Left renal cortex interstitium (tissue), 4 donors: ENCODE results near the gene FKBP4. TPM values are rescaled to one million over a fixed set of nuclear protein-coding genes. Genes with fewer than 3 reads are reported as not detected.

Experiments used
- DNase-seq, 4 donors: peaks; one replicate each; pipeline ENCODE4 v3.0.0-alpha.2; 2013; ENCODE audit warnings: low read depth in 4 of 4, low spot score in 2 of 4, missing footprints in 1 of 4
- polyA plus RNA-seq, 4 donors: library from polyadenylated mRNA; unstranded; fragments of 120-200 nt; gene quantifications; one replicate each; pipeline ENCODE4 v1.2.1, GENCODE V29; 2013; ENCODE audit not compliant: insufficient read length in 4 of 4

The FKBP4 gene
- polyA plus RNA-seq, 4 donors: 114 to 154 (median 135) TPM

DNA sequence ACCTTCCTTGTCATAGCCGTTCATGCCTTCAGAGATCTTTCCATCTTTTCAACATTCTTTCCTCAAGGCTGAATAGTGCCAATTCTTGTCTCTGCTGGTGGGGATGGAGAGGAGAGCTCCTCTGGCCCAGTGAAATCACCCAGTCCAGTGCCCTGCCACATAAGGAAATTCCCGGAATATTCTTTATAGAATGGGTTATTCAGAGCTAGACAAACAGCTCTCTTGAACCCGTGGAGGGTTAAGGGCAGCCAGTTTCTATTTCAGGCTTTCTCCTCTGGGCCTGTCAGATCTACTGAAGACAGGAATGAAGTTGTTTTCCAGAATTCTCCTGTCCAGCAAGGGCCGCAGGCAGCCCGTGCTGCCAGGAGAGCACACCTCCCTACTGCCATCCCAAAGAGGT lies 48.2 kb downstream of the FKBP4 start:
- DNase-seq: no peak

DNA sequence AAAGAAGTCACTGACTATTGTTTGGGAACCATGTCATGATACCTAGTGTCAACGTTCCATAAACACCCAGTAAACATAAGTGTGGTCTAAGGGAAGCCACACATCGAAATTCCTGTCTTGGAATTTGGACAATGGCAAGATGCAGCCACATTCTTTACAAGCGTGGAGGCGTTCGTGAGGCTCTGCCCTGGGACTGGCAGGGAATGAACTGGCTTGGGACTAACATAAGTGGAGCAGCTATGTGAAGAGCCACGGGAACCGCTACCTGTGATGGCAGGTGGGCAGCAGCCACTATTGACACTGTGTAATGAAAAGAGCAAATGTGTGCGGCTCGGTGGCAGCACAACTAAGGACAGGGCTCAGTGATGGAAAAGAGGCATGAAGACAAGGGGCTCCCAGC lies 50.0 kb downstream of the FKBP4 start:
- no peak for DNase-seq

GRCh38 chr12:2845280-2845679 lies 50.5 kb downstream of the FKBP4 start:
- no peak for DNase-seq

GRCh38 chr12:2851931-2852330 lies 57.2 kb downstream of the FKBP4 start:
- no peak for DNase-seq

GRCh38 chr12:2853626-2854025 lies 58.9 kb downstream of the FKBP4 start:
- DNase-seq: peak in 1 of 4 donors; percentile 80

Other genes starting within 250 kb of the FKBP4 start
- 10 to 100 TPM; 48.9 to 94.5 (median 67.2) TPM for gene ITFG2, start 17.7 kb downstream of the FKBP4 start, polyA plus RNA-seq
- gene NRIP2, start 40.1 kb downstream of the FKBP4 start, polyA plus RNA-seq: 10 to 100 TPM; 31.1 to 39.5 (median 34.3) TPM
- gene TEX52, start 62.1 kb downstream of the FKBP4 start, polyA plus RNA-seq: 1 to 10 TPM in 2 of 4 donors, under 1 TPM in 2; 0.34 to 3.5 (median 1.5) TPM
- 10 to 100 TPM; 24.8 to 35.9 (median 33.0) TPM for gene FOXM1, start 82.2 kb downstream of the FKBP4 start, polyA plus RNA-seq
- 10 to 100 TPM; 38.2 to 45.1 (median 41.1) TPM for gene RHNO1, start 82.3 kb downstream of the FKBP4 start, polyA plus RNA-seq
- 10 to 100 TPM; 31.8 to 35.6 (median 33.4) TPM for gene TULP3, start 95.9 kb downstream of the FKBP4 start, polyA plus RNA-seq
- gene TEAD4, start 164.4 kb downstream of the FKBP4 start, polyA plus RNA-seq: 10 to 100 TPM; 17.9 to 22.9 (median 21.5) TPM